GM21390 (cell line): ENCODE data around the gene FXN.
"Not testable (repeated sequence)": the region's sequence is repeated elsewhere in the genome, so short reads cannot be mapped to it uniquely, and the experiment has no call there.

ENCODE experiments used
- ATAC-seq: cut with Tn5 transposase; IDR thresholded peaks from one replicate; pipeline ENCODE4 v1.9.1; 2021; ENCODE audit not compliant: unreplicated experiment

The FXN gene

DNA sequence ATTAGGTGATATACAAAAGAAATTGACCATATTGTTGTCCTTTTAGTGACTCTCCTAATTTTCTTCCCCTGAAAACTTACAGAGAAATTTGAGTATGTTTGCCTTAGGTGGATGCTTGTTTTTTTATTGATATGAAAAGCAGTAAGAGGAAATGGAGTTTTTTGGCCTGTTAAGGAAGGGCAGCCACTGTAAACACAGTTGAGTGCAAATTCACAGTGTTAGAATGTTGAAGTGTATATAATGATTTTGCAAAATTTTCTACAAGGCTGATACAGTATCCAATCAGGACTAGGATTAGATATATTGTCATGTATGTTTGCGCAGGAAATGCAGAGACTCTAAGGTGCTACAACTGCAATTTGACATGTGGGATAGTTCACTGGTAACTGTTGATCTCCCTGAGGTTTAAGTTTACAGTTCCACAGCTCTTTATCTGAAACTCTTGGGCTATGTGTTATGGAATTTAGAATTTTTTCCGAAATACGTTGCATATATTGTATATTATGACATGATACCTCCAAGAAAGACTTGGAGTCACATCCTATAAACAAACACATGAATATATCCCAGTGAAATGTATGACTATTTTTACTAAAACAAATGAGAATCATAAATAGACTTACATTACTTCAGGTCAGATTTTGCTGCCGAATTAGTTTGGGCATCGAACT, 62.5 kb downstream of the FXN start:
- no peak for ATAC-seq

GRCh38 chr9:69103348-69103996, 67.9 kb downstream of the FXN start:
- not testable (repeated sequence) for ATAC-seq

- ATAC-seq, result no peak
Observed at GRCh38 chr9:69104830-69105527, 69.4 kb downstream of the FXN start.

- ATAC-seq, result no peak
Observed at GRCh38 chr9:69107771-69108170, 72.2 kb downstream of the FXN start.

GRCh38 chr9:69108706-69109105, 73.2 kb downstream of the FXN start:
- ATAC-seq, result not testable (repeated sequence)

DNA sequence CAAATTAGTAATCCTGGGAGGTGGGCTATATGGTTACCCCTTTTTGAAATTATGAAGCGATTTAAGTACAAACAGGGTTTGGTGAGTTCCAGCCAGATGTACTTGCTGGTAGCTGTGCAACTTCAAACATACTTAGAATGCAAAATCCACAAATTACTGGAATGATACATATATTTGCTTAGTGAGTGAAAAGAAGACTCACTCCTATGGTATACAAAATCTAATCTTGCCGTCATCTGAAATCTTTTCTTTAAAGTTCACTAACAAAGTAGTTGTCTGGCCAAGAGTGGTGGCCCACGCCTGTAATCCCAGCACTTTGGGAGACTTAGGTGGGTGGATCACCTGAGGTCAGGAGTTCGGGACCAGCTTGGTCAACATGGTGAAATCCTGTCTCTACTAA, 73.6 kb downstream of the FXN start:
- no peak for ATAC-seq

DNA sequence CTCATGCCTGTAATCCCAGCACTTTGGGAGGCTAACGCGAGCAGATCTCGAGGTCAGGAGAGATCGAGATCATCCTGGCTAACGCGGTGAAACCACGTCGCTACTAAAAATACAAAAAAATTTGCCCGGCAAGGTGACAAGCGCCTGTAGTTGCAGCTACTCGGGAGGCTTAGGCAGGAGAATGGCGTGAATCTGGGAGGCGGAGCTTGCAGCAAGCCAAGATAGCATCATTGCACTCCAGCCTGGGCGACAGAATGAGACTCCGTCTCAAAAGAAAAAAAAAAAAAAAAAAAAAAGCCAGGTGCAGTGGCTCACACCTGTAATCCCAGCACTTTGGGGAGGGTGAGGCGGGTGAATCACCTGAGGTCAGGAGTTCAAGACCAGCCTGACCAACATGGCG, 77.1 kb downstream of the FXN start:
- not testable (repeated sequence) for ATAC-seq

DNA sequence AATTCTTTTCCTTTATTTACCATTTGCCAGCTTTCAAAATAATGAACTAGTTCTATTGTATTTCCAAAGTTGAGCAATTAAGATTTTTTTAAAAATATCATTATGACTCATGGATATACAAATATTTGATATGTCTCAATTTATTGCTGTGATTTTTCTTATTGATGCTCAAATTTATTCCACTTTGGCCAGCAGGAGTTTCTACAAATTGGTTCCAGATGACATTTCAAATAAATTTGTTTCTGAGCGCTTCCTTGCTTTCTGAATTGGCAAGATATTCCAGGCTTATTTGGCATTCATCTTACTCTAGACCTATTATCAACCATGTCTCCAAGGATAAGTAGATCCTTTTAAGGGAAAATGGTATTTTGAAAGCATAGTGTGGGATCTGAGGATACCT, 80.1 kb downstream of the FXN start:
- no peak for ATAC-seq

GRCh38 chr9:69118656-69119055, 83.1 kb downstream of the FXN start:
- no peak for ATAC-seq

GRCh38 chr9:69120380-69121154, 85.0 kb downstream of the FXN start:
- ATAC-seq, result no peak

- peak; percentile 63 for ATAC-seq
Observed at GRCh38 chr9:69121155-69122081, 85.9 kb downstream of the FXN start.

GRCh38 chr9:69122082-69122548, 86.6 kb downstream of the FXN start:
- peak; percentile 48 for ATAC-seq

DNA sequence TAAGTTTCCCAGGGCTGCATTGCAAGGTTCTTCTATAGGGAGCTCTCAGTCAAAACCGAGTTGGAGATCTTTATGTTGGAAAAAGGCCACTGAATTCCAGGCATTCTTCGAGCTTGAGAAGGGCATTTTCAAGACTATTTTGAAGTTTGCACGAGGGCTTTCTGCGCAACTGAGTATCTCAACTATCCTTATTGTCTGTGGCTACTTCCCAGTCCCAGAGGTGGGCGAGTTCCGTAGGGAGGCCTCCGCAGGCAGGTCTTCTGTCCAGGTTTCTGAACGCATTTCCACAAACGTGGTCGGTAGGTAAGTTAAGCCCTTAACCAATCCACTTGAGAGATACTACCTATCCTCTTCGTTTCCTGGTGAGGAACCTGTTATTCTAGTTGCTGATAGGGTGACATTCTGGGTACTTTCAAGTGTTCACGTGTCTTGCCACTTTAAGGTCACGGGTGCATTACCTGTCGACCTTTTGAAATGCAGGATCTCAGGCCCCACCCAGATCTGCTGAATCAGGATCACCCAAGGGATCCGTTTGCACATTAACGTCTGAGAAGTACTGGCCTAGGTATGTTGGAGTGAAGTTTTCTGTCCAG, 87.1 kb downstream of the FXN start:
- ATAC-seq, result no peak

- ATAC-seq, result no peak
Observed at GRCh38 chr9:69130456-69131441, 95.2 kb downstream of the FXN start.

DNA sequence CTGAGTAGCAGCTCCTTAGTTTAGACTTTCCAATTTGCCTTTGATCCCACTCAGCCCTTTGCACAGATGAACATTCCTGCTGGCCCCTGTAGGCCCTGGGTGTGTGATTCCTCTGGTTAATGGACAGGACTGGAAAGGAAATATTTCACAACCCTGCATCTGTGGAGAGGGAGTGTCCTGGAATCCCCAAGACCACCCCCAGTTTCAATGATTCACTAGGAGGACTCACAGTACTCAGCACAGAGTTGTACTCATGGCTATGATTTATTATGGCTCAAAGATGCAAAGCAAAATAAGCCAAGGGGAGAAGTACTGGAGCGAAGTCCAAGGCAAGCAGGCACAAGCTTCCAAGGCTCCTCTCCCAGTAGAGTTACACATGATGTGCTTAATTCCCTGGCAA, 96.1 kb downstream of the FXN start:
- no peak for ATAC-seq

DNA sequence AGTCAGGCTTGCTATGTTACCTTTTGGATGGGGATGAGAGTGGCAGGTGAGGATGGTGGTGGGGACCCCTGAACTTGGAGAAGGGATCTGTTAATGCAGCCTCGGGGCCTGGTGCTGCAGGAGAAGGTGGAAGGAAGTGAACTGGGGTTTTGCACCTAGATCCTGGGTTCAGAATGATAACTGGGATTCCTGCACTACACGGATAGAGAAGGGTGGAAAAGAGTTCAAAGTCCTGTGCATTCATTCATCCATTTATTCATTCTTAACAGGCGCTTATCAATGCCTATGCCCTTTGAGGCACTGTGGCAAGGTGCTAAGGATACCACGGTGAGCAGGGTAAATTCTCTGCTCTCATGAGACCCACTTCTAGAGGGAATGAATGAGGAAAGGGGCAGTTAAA, 96.8 kb downstream of the FXN start:
- ATAC-seq, result no peak

DNA sequence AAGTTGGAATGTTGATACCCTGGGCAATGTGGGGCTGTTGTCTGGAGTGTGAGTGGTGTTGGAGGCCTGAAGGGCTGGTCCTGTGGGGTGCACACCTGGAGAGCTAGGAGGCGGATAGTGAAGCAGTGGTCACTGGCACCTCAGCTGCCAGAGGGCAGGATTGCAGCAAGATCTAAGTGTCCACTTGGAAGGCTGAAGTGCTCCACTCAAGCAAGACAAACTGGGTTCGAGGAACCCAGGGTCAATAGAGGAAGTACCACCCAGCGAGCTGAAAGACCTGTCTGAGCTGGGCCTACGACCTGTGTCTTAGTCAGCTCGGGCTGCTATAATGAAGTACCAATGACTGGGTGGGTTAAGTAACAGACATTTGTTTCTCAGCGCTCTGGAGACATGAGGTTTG, 98.9 kb downstream of the FXN start:
- ATAC-seq, result no peak

GRCh38 chr9:69136185-69136584, 100.6 kb downstream of the FXN start:
- ATAC-seq, result no peak

- no peak for ATAC-seq
Observed at GRCh38 chr9:69136779-69137178, 101.2 kb downstream of the FXN start.
